ENCODE measurements around the gene SLC6A6.

Gene SLC6A6

GRCh38 chr3:14446988-14447570, 44.7 kb downstream of the SLC6A6 start:
- no peak for TF ChIP-seq CTCF (IDR thresholded peaks at IDR 0.05; ENCODE audit: insufficient read depth, low read length, poor library complexity, severe bottlenecking)
- TF ChIP-seq EZH2phosphoT487 (conservative IDR thresholded peaks at IDR 0.05; ENCODE audit: low read length) = no peak
- H3K36me3 ChIP-seq (ENCODE audit: low read length) = peaks cover 21% of the 10 kb centered on the region
- no peaks in the 10 kb centered on the region for H3F3A ChIP-seq (ENCODE audit: insufficient read depth)
- H3K4me2 ChIP-seq (ENCODE audit: low read depth, low read length, poor library complexity, severe bottlenecking) = no peak overlapping the region
- no peaks in the 10 kb centered on the region for H3K9me3 ChIP-seq (ENCODE audit: insufficient read depth, low read length)
- no peak overlapping the region for H2AFZ ChIP-seq (ENCODE audit: low read depth, low read length, severe bottlenecking)
- no peak overlapping the region for H3K4me3 ChIP-seq (ENCODE audit: insufficient read depth, low read length, poor library complexity, severe bottlenecking)
- no peak overlapping the region for H3K9ac ChIP-seq (ENCODE audit: low read length)
- no peak overlapping the region for H3K27ac ChIP-seq (ENCODE audit: low read depth, low read length)
- H3K27me3 ChIP-seq (ENCODE audit: low read length) = no peaks in the 10 kb centered on the region
- no peaks in the 10 kb centered on the region for H3K9me2 ChIP-seq (replicated peaks; ENCODE audit: insufficient read depth, low read length)
- H3K79me2 ChIP-seq (ENCODE audit: insufficient read depth, low read length) = peaks cover 14% of the 10 kb centered on the region
- no peaks in the 10 kb centered on the region for H4K20me1 ChIP-seq (ENCODE audit: low read depth, low read length)

- no peaks in the 10 kb centered on the region for H3F3A ChIP-seq (ENCODE audit: insufficient read depth)
- H3K9ac ChIP-seq (ENCODE audit: low read length) = no peak overlapping the region
- no peak overlapping the region for H3K4me3 ChIP-seq (ENCODE audit: insufficient read depth, low read length, poor library complexity, severe bottlenecking)
- H3K9me3 ChIP-seq (ENCODE audit: insufficient read depth, low read length) = no peaks in the 10 kb centered on the region
- no peaks in the 10 kb centered on the region for H3K27me3 ChIP-seq (ENCODE audit: low read length)
- peaks cover 4% of the 10 kb centered on the region; the same call in 1 of the 2 replicates for H3K79me2 ChIP-seq (ENCODE audit: insufficient read depth, low read length)
- no peaks in the 10 kb centered on the region for H4K20me1 ChIP-seq (ENCODE audit: low read depth, low read length)
- no peaks in the 10 kb centered on the region for H3K9me2 ChIP-seq (replicated peaks; ENCODE audit: insufficient read depth, low read length)
- TF ChIP-seq EZH2phosphoT487 (conservative IDR thresholded peaks at IDR 0.05; ENCODE audit: low read length) = no peak
- no peak for TF ChIP-seq CTCF (IDR thresholded peaks at IDR 0.05; ENCODE audit: insufficient read depth, low read length, poor library complexity, severe bottlenecking)
- H3K36me3 ChIP-seq (ENCODE audit: low read length) = peaks cover 21% of the 10 kb centered on the region
- no peak overlapping the region for H3K27ac ChIP-seq (ENCODE audit: low read depth, low read length)
- H2AFZ ChIP-seq (ENCODE audit: low read depth, low read length, severe bottlenecking) = no peak overlapping the region
- H3K4me2 ChIP-seq (ENCODE audit: low read depth, low read length, poor library complexity, severe bottlenecking) = no peak overlapping the region
Observed at GRCh38 chr3:14448063-14448462, 45.7 kb downstream of the SLC6A6 start.

- no peak overlapping the region for H3K4me3 ChIP-seq (ENCODE audit: insufficient read depth, low read length, poor library complexity, severe bottlenecking)
- H3K79me2 ChIP-seq (ENCODE audit: insufficient read depth, low read length) = no peaks in the 10 kb centered on the region
- no peaks in the 10 kb centered on the region for H3F3A ChIP-seq (ENCODE audit: insufficient read depth)
- no peak overlapping the region for H2AFZ ChIP-seq (ENCODE audit: low read depth, low read length, severe bottlenecking)
- H3K27ac ChIP-seq (ENCODE audit: low read depth, low read length) = no peak overlapping the region
- TF ChIP-seq EZH2phosphoT487 (conservative IDR thresholded peaks at IDR 0.05; ENCODE audit: low read length) (no peak), CTCF (IDR thresholded peaks at IDR 0.05; ENCODE audit: insufficient read depth, low read length, poor library complexity, severe bottlenecking) (no peak)
- H4K20me1 ChIP-seq (ENCODE audit: low read depth, low read length) = no peaks in the 10 kb centered on the region
- H3K9me3 ChIP-seq (ENCODE audit: insufficient read depth, low read length) = no peaks in the 10 kb centered on the region
- no peak overlapping the region for H3K4me2 ChIP-seq (ENCODE audit: low read depth, low read length, poor library complexity, severe bottlenecking)
- no peak overlapping the region for H3K9ac ChIP-seq (ENCODE audit: low read length)
- H3K9me2 ChIP-seq (replicated peaks; ENCODE audit: insufficient read depth, low read length) = no peaks in the 10 kb centered on the region
- no peaks in the 10 kb centered on the region for H3K27me3 ChIP-seq (ENCODE audit: low read length)
- peaks cover 21% of the 10 kb centered on the region for H3K36me3 ChIP-seq (ENCODE audit: low read length)
Observed at GRCh38 chr3:14448756-14449727, 46.6 kb downstream of the SLC6A6 start.

Data from SU-DHL-6 (cell line).